Lower leg skin (tissue), 4 donors: ENCODE results near the gene PLXNA3. TPM values are rescaled to one million over a fixed set of nuclear protein-coding genes. Genes with fewer than 3 reads are reported as not detected.

Source experiments
- DNase-seq, 2 donors: peaks; one replicate each; pipeline ENCODE4 v3.0.0-alpha.2; 2019; ENCODE audit warnings: low spot score in 2 of 2
- H3K4me3 ChIP-seq: fragments of 200-600 bp; sonication (generic); 2 replicates; pipeline ENCODE4 v1.5.1; 2017; ENCODE audit warnings: mild to moderate bottlenecking, low read depth; ENCODE audit not compliant: poor library complexity, severe bottlenecking
- POLR2A ChIP-seq, 2 donors: fragments of 450-650 bp; IDR thresholded peaks; one replicate each; pipeline ENCODE4 v1.6.1; 2016 to 2017; ENCODE audit warnings: antibody characterized with exemption in 2 of 2, mild to moderate bottlenecking in 1 of 2, moderate library complexity in 1 of 2
- WGBS, 2 donors: methylation state at CpG; one replicate each; pipeline ENCODE4 v1.1.5; 2018; 5-methylcytosine and 5-hydroxymethylcytosine counted together
- intact Hi-C: fragments of 100-400 bp; cut with DNase I; formaldehyde crosslinking; loops from one replicate; pipeline ENCODE4 v1.15.0; 2023; ENCODE audit warnings: low total_unique reads
- total RNA-seq, 4 donors: library from RNA; depleted of rRNA; stranded (reverse); fragments of >200 nt; gene quantifications; one replicate each; pipeline ENCODE4 v1.1.0, GENCODE V29; 2016
- TF ChIP-seq, protein P1 (sequence below), 3 donors: fragments of 450-650 bp; IDR thresholded peaks; one replicate each; pipeline ENCODE4 v1.5.1; 2016; ENCODE audit warnings: antibody characterized with exemption in 3 of 3, mild to moderate bottlenecking in 3 of 3, moderate library complexity in 2 of 3

The PLXNA3 gene
- total RNA-seq, 4 donors from 2014 or later, result 10.2 to 30.2 (median 13.5) TPM

- no peak for DNase-seq
- TF ChIP-seq POLR2A (IDR thresholded peaks at IDR 0.05), result no peak
- TF ChIP-seq, protein P1, sequence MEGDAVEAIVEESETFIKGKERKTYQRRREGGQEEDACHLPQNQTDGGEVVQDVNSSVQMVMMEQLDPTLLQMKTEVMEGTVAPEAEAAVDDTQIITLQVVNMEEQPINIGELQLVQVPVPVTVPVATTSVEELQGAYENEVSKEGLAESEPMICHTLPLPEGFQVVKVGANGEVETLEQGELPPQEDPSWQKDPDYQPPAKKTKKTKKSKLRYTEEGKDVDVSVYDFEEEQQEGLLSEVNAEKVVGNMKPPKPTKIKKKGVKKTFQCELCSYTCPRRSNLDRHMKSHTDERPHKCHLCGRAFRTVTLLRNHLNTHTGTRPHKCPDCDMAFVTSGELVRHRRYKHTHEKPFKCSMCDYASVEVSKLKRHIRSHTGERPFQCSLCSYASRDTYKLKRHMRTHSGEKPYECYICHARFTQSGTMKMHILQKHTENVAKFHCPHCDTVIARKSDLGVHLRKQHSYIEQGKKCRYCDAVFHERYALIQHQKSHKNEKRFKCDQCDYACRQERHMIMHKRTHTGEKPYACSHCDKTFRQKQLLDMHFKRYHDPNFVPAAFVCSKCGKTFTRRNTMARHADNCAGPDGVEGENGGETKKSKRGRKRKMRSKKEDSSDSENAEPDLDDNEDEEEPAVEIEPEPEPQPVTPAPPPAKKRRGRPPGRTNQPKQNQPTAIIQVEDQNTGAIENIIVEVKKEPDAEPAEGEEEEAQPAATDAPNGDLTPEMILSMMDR (IDR thresholded peaks at IDR 0.05), result no peak
- no peak overlapping the region for H3K4me3 ChIP-seq
- intact Hi-C loops, result no loop called here
- WGBS, 2 donors, result 82 to 88% methylated on average over 2 to 24 of the region's 28 CpGs
Measured at GRCh38 chrX:154464806-154465365, 6.8 kb downstream of the PLXNA3 start.

DNA sequence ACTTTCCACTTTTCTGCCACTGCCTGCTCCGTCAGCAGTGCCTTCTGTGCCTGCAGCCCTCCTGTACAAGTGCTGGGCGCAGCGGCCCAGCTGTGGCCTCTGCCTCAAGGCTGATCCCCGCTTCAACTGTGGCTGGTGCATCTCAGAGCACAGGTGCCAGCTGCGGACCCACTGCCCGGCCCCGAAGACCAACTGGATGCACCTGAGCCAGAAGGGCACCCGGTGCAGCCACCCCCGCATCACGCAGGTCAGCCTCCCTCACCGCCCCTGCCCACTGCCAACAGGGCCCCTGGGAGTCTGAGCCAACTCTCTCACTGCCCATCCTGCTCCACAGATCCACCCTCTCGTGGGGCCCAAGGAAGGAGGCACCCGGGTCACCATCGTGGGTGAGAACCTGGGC, 7.5 kb downstream of the PLXNA3 start:
- intact Hi-C loops, result no loop called here
- TF ChIP-seq POLR2A (IDR thresholded peaks at IDR 0.05), result no peak
- TF ChIP-seq, protein P1 (IDR thresholded peaks at IDR 0.05), result no peak
- WGBS, 2 donors, result 97 to 100% methylated on average over 1 to 14 of the region's 14 CpGs
- DNase-seq, result no peak
- H3K4me3 ChIP-seq, result no peak overlapping the region

DNA sequence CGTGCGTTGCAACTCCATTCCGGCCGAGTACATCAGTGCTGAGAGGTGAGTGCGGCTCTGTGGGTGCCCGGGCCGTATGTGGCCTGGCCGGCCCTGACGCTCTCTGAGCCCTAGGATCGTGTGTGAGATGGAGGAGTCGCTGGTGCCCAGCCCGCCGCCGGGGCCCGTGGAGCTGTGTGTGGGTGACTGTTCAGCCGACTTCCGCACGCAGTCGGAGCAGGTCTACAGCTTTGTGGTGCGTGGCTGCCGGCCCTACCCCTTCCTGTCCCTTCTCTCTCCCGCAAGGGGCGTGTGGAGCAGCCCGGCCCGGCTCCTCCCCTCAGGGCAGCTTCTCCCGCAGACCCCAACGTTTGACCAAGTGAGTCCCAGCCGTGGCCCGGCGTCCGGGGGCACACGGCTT, 8.0 kb downstream of the PLXNA3 start:
- no peak for DNase-seq
- intact Hi-C loops, result no loop called here

GRCh38 chrX:154466907-154467306, 8.8 kb downstream of the PLXNA3 start:
- no peak for TF ChIP-seq POLR2A (IDR thresholded peaks at IDR 0.05)
- TF ChIP-seq, protein P1 (IDR thresholded peaks at IDR 0.05), result no peak
- intact Hi-C loops, result no loop called here
- WGBS, 2 donors, result 94% methylated on average over 15 of the region's 15 CpGs; no CpG with 5 or more reads in 1 of the 2 donors
- no peak overlapping the region for H3K4me3 ChIP-seq
- no peak for DNase-seq

More for the DNA sequence above, 8.0 kb downstream of the PLXNA3 start:
- WGBS, 2 donors, result 91 to 92% methylated on average over 16 to 32 of the region's 32 CpGs
- H3K4me3 ChIP-seq, result no peak overlapping the region
- TF ChIP-seq, protein P1 (IDR thresholded peaks at IDR 0.05), result no peak
- no peak for TF ChIP-seq POLR2A (IDR thresholded peaks at IDR 0.05)

DNA sequence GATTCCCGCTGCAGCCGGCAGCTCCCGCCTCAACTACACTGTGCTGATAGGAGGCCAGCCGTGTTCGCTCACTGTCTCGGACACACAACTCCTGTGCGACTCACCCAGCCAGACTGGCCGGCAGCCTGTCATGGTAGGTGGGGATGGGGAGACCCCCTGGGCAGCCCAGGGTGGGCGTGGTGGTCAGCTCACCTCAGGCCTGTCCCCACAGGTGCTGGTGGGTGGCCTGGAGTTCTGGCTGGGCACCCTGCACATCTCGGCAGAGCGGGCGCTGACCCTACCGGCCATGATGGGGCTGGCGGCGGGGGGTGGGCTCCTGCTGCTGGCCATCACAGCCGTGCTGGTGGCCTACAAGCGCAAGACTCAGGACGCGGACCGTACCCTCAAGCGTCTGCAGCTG, 9.5 kb downstream of the PLXNA3 start:
- WGBS, 2 donors, result 93 to 95% methylated on average over 3 to 5 of the region's 21 CpGs
- DNase-seq, result no peak
- intact Hi-C loops, result no loop called here
- no peak overlapping the region for H3K4me3 ChIP-seq
- no peak for TF ChIP-seq POLR2A (IDR thresholded peaks at IDR 0.05)
- TF ChIP-seq, protein P1 (IDR thresholded peaks at IDR 0.05), result no peak

- TF ChIP-seq POLR2A (IDR thresholded peaks at IDR 0.05), result no peak
- TF ChIP-seq, protein P1 (IDR thresholded peaks at IDR 0.05), result no peak
- DNase-seq, result no peak
- intact Hi-C loops, result no loop called here
- WGBS, 2 donors, result 91 to 99% methylated on average over 13 to 23 of the region's 23 CpGs
- H3K4me3 ChIP-seq, result no peak overlapping the region
Measured at GRCh38 chrX:154468217-154468616, 10.1 kb downstream of the PLXNA3 start.
